Neural progenitor cell (in vitro differentiated cells): ENCODE results near the gene AHRR.

ENCODE experiments used
- CTCF ChIP-seq: fragments of 200-600 bp; sonication (generic); IDR thresholded peaks from 2 replicates; pipeline ENCODE4 v1.5.1; 2017; ENCODE audit warnings: antibody characterized with exemption, mild to moderate bottlenecking
- EZH2 ChIP-seq: fragments of 200-600 bp; sonication (generic); IDR thresholded peaks from 2 replicates; pipeline ENCODE4 v1.6.1; 2017; ENCODE audit warnings: antibody characterized with exemption, mild to moderate bottlenecking, moderate library complexity

- TF ChIP-seq EZH2: no peak
- no peak for TF ChIP-seq CTCF
Measured at GRCh38 chr5:402615-403359, 81.3 kb downstream of the AHRR start.
